Measurements from ENCODE around the gene M1AP. TPM values are rescaled to one million over a fixed set of nuclear protein-coding genes. Genes with fewer than 3 reads are reported as not detected.
"Not testable (repeated sequence)": the region's sequence is repeated elsewhere in the genome, so short reads cannot be mapped to it uniquely, and the experiment has no call there.

M1AP gene
- total and polyA plus RNA-seq, 7 donors: 0.16 to 0.60 (median 0.33) TPM; not detected in 3

DNA sequence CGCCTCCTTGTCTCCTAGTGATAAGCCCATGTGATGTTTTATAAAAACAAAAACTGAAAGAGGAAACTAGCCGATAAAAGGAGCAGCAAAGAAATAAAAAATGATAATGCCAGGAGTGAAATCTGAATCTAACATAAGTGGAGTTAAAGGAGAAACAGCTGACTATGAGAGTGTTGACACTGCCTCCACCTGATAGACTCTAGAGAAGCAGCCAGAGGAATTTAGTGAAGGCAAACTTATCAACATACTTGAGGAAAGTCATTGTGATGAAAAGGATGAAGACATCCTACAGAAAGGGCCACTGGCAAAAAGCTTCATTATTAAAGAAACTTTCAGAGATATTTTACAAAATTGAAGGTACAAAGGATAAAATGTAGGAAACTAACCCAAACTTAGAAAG lies 1.9 kb downstream of the M1AP start:
- intact Hi-C loops (cut with DNase I): no loop called here
- H3K4me3 ChIP-seq: no peak overlapping the region
- H3K4me1 ChIP-seq: peaks cover 0 to 6% (median 3%) of the 10 kb centered on the region in 4 donors
- WGBS, 2 donors: 38 to 79% methylated on average over 2 of the region's 2 CpGs
- H3K9me3 ChIP-seq: no peaks in the 10 kb centered on the region
- TF ChIP-seq EP300 (IDR thresholded peaks at IDR 0.05) (no peak), POLR2AphosphoS5 (IDR thresholded peaks at IDR 0.05) (no peak), POLR2A (IDR thresholded peaks at IDR 0.05) (no peak)
- TF ChIP-seq, protein P1, sequence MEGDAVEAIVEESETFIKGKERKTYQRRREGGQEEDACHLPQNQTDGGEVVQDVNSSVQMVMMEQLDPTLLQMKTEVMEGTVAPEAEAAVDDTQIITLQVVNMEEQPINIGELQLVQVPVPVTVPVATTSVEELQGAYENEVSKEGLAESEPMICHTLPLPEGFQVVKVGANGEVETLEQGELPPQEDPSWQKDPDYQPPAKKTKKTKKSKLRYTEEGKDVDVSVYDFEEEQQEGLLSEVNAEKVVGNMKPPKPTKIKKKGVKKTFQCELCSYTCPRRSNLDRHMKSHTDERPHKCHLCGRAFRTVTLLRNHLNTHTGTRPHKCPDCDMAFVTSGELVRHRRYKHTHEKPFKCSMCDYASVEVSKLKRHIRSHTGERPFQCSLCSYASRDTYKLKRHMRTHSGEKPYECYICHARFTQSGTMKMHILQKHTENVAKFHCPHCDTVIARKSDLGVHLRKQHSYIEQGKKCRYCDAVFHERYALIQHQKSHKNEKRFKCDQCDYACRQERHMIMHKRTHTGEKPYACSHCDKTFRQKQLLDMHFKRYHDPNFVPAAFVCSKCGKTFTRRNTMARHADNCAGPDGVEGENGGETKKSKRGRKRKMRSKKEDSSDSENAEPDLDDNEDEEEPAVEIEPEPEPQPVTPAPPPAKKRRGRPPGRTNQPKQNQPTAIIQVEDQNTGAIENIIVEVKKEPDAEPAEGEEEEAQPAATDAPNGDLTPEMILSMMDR (IDR thresholded peaks at IDR 0.05): no peak
- H3K36me3 ChIP-seq: no peaks in the 10 kb centered on the region
- H3K27ac ChIP-seq: no peak overlapping the region
- H3K27me3 ChIP-seq: peaks cover 10 to 26% (median 11%) of the 10 kb centered on the region in 3 donors
- no peak for DNase-seq

DNA sequence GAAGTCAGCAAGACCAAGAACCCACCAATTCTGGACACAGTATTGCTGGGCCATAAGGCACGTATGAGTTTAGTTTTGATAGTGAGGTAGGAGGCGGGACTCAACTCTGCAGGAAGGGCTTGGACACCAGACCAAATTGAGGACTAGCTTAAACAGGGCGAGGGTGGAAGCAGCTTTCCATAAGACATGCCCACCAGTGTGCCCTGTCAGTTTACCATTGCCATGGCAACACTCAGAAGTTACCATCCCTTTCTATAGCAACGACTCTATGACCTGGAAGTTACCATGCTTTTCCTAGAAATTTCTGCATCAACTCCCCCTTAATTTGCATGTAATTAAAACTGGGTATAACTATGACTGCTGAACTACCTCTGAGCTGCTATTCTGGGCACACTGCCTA lies 2.8 kb downstream of the M1AP start:
- peaks cover 0 to 6% (median 3%) of the 10 kb centered on the region in 4 donors for H3K4me1 ChIP-seq
- H3K4me3 ChIP-seq: no peak overlapping the region
- no peaks in the 10 kb centered on the region for H3K9me3 ChIP-seq
- no peak for DNase-seq
- peaks cover 10 to 26% (median 11%) of the 10 kb centered on the region in 3 donors for H3K27me3 ChIP-seq
- H3K27ac ChIP-seq: no peak overlapping the region
- no peaks in the 10 kb centered on the region for H3K36me3 ChIP-seq
- intact Hi-C loops (cut with DNase I): no loop called here
- TF ChIP-seq EP300 (IDR thresholded peaks at IDR 0.05): no peak
- 81% methylated on average over 4 of the region's 4 CpGs for WGBS, 2 donors

DNA sequence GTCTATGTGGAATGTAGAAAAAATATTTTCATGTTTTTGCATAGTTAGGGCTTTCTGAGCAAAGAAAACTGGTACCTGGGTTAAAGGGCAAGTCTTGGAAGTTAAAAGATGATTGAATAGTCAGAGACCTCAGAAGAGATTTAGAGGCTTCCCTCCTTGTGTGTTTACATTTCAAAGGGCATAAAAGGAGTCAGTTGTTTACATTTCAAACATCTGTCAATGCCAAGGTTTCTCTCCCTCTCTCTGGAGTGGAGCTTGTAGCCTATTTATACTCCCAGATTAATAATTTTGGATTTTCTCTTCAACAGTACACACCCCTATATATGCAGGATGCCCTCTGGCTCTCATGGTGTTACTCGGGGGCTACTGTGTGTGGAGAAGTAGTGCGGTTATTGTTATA lies 8.6 kb downstream of the M1AP start:
- 48 to 84% methylated on average over 2 of the region's 2 CpGs for WGBS, 2 donors
- DNase-seq: no peak
- H3K4me1 ChIP-seq: no peaks in the 10 kb centered on the region
- no peak overlapping the region for H3K27ac ChIP-seq
- H3K27me3 ChIP-seq: no peaks in the 10 kb centered on the region
- no peak overlapping the region for H3K4me3 ChIP-seq
- intact Hi-C loops (cut with DNase I): no loop called here
- H3K36me3 ChIP-seq: no peaks in the 10 kb centered on the region
- TF ChIP-seq POLR2AphosphoS5 (IDR thresholded peaks at IDR 0.05): no peak
- TF ChIP-seq, protein P1 (IDR thresholded peaks at IDR 0.05): no peak
- no peak for TF ChIP-seq EP300 (IDR thresholded peaks at IDR 0.05)
- no peak for TF ChIP-seq POLR2A (IDR thresholded peaks at IDR 0.05)
- H3K9me3 ChIP-seq: no peaks in the 10 kb centered on the region

DNA sequence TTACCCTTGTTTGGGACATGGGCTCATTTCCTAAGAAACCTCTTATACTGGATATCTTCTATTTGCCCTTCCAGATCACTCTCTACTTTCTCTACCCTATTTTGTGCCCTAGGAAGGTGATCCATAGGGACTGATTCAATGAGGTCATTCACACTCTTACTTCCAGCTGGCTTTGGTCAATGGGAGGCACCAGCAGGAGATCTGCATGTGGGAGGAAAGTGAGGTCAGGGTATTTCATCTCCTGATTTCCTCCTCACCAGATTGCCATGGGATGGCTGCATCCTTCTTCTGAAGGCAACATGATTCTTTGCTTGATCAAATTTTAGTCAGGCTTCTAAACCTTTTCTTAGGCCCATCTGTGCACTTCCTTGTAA lies 15.2 kb downstream of the M1AP start:
- no peak overlapping the region for H3K4me3 ChIP-seq
- no peaks in the 10 kb centered on the region for H3K27me3 ChIP-seq
- TF ChIP-seq POLR2AphosphoS5 (IDR thresholded peaks at IDR 0.05) (no peak), POLR2A (IDR thresholded peaks at IDR 0.05) (no peak), EP300 (IDR thresholded peaks at IDR 0.05) (no peak)
- TF ChIP-seq, protein P1 (IDR thresholded peaks at IDR 0.05): no peak
- intact Hi-C loops (cut with DNase I): no loop called here
- no peaks in the 10 kb centered on the region for H3K36me3 ChIP-seq
- H3K9me3 ChIP-seq: no peaks in the 10 kb centered on the region
- H3K27ac ChIP-seq: no peak overlapping the region
- H3K4me1 ChIP-seq: no peaks in the 10 kb centered on the region
- DNase-seq: no peak

DNA sequence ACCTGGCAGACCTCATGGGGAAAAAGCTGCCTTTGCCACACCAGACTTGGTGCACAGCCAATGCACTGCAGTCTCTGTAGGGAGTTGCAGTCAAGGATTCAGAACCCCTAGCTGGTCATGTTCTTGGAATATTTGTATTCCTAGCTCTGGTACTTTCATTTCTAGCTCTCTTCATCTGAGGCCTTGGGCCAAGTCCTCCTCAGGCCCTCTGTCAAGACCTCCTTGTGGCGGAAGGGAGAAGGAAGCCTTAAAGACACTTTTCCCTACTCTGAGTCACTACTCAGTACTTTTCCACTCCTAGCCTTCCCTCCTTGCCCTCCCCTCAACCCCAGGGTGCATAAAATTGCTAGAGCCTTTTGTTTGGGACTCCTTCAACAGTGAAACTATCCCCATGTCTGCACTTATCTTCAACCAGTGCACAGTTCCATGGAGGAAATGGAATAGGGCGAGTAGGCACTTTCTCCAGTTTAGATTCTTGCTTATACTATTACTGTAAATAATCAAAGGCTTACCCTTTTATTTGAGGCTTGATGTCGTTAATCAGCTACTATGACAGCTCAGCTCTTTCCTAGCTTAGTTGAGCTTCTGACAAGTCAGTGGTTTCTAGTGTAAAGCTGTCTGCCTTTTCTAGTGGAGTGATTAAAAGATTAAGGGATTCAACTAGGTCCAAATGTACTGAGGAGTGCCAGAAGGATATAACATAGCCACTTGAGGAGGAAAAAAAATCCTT lies 15.8 kb downstream of the M1AP start:
- no peaks in the 10 kb centered on the region for H3K9me3 ChIP-seq
- WGBS, 2 donors: 79% methylated on average over 3 of the region's 3 CpGs
- DNase-seq: no peak
- H3K4me1 ChIP-seq: no peaks in the 10 kb centered on the region
- H3K27ac ChIP-seq: no peak overlapping the region
- TF ChIP-seq POLR2A (IDR thresholded peaks at IDR 0.05) (no peak), POLR2AphosphoS5 (IDR thresholded peaks at IDR 0.05) (no peak), EP300 (IDR thresholded peaks at IDR 0.05) (no peak)
- TF ChIP-seq, protein P1 (IDR thresholded peaks at IDR 0.05): no peak
- H3K4me3 ChIP-seq: no peak overlapping the region
- H3K36me3 ChIP-seq: no peaks in the 10 kb centered on the region
- intact Hi-C loops (cut with DNase I): no loop called here
- H3K27me3 ChIP-seq: no peaks in the 10 kb centered on the region

DNA sequence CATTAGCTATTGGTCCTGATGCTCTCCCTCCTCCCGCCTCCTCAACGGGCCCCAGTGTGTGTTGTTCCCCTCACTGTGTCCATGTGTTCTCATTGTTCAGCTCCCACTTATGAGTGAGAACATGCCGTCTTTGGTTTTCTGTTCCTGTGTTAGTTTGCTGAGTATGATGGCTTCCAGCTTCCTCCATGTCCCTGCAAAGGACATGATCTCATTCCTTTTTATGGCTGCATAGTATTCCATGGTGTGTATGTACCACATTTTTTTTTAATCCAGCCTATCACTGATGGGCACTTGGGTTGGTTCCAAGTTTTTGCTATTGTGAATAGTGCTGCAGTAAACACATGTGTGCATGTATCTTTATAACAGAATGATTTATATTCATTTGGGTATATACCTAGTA lies 17.7 kb downstream of the M1AP start:
- H3K4me3 ChIP-seq; H3K36me3 ChIP-seq; H3K9me3 ChIP-seq; intact Hi-C loops (cut with DNase I); H3K4me1 ChIP-seq; DNase-seq; H3K27ac ChIP-seq; H3K27me3 ChIP-seq: not testable (repeated sequence)
- WGBS, 2 donors: 96 to 100% methylated on average over 3 of the region's 3 CpGs

All from sigmoid colon (tissue), 7 donors.